GM12878 (cell line): ENCODE measurements around the gene PSMB5. TPM values are rescaled to one million over a fixed set of nuclear protein-coding genes. Genes with fewer than 3 reads are reported as not detected.

Experiments used
- ATAC-seq: fragments of 200-7000 bp; cut with Tn5 transposase; 3 replicates; pipeline ENCODE4 v1.9.1; 2020; ENCODE audit warnings: mild to moderate bottlenecking, moderate library complexity
- BruUV-seq: library from RNA; stranded (reverse); fragments of 400-500 nt; replicated peaks from 2 replicates; lab custom pipeline; 2021; lab: Mats Ljungman, UMichigan
- CTCF ChIA-PET: fragments of 300-600 bp; sonication (Branson Sonifier 250); formaldehyde crosslinking; extraction: SDS; loops from one replicate; lab custom pipeline; 2021; ENCODE audit warnings: inconsistent platforms; lab: Yijun Ruan, JAX
- POLR2A ChIA-PET: fragments of 350-600 bp; formaldehyde crosslinking; extraction: SDS; loops from one replicate; lab custom pipeline; 2021; ENCODE audit warnings: inconsistent platforms; lab: Charles Lee
- RAD21 ChIA-PET: fragments of 300-600 bp; sonication (Branson Sonifier 250); formaldehyde crosslinking; loops from one replicate; lab custom pipeline; 2023; ENCODE audit warnings: antibody characterized with exemption; ENCODE audit not compliant: unreplicated experiment; lab: Charles Lee
- SMC1A ChIA-PET: fragments of 300-600 bp; sonication (Branson Sonifier 250); formaldehyde crosslinking; loops from one replicate; lab custom pipeline; 2023; ENCODE audit not compliant: unreplicated experiment, uncharacterized antibody; lab: Charles Lee
- DNase-seq: peaks from one replicate; pipeline ENCODE4 v3.0.0-alpha.2; 2011; ENCODE audit warnings: low read depth, low spot score
- FAIRE-seq: peaks from 3 replicates; lab custom pipeline; 2011; peaks lifted over from hg19 to GRCh38; lab: Jason Lieb, UNC
- H2AFZ ChIP-seq: 2 replicates; pipeline ENCODE4 v1.6.0; 2011; ENCODE audit warnings: low read depth, low read length, control low read depth; ENCODE audit not compliant: control insufficient read depth
- H3K27ac ChIP-seq: 2 replicates; pipeline ENCODE4 v1.5.1; 2011; ENCODE audit warnings: control low read depth; ENCODE audit not compliant: control insufficient read depth, insufficient read depth
- H3K27me3 ChIP-seq, 2 experiments: replicated peaks in 1 of 2; 2 replicates each; pipeline versions ENCODE4 v1.6.0 to v1.6.1; 2011; ENCODE audit warnings: low read length in 1 of 2; ENCODE audit not compliant: control insufficient read depth in 2 of 2, insufficient read depth in 2 of 2
- H3K36me3 ChIP-seq, 2 experiments: 2 replicates each; pipeline ENCODE4 v1.5.1; 2011; ENCODE audit warnings: low read length in 1 of 2; ENCODE audit not compliant: control insufficient read depth in 2 of 2, insufficient read depth in 2 of 2
- H3K4me1 ChIP-seq: 2 replicates; pipeline ENCODE4 v1.6.1; 2011; ENCODE audit warnings: mild to moderate bottlenecking, low read length, moderate library complexity, mixed read lengths; ENCODE audit not compliant: control insufficient read depth, insufficient read depth
- H3K4me2 ChIP-seq: 2 replicates; pipeline ENCODE4 v1.6.0; 2011; ENCODE audit warnings: control low read depth; ENCODE audit not compliant: control insufficient read depth, insufficient read depth
- H3K4me3 ChIP-seq: fragments of 200-600 bp; sonication (generic); 2 replicates; pipeline ENCODE4 v1.5.1; 2016
- H3K79me2 ChIP-seq: 2 replicates; pipeline ENCODE4 v1.6.0; 2011; ENCODE audit warnings: low read length; ENCODE audit not compliant: control insufficient read depth, insufficient read depth
- H3K9ac ChIP-seq: 2 replicates; pipeline ENCODE4 v1.8.0; 2011; ENCODE audit warnings: low read length, control low read depth, mixed read lengths; ENCODE audit not compliant: control insufficient read depth, insufficient read depth
- H3K9me3 ChIP-seq: replicated peaks from 3 replicates; pipeline ENCODE4 v1.5.1; 2011; ENCODE audit warnings: mild to moderate bottlenecking, low read length; ENCODE audit not compliant: control insufficient read depth, insufficient read depth
- H4K20me1 ChIP-seq: 2 replicates; pipeline ENCODE4 v1.6.0; 2011; ENCODE audit not compliant: control insufficient read depth, insufficient read depth
- ASH2L ChIP-seq: fragments of 300-600, 200-600 bp; sonication (generic); IDR thresholded peaks from 2 replicates; pipeline ENCODE4 v1.6.1; 2017; ENCODE audit warnings: low read depth, mild to moderate bottlenecking, borderline replicate concordance
- MTA2 ChIP-seq: fragments of 450-650 bp; IDR thresholded peaks from 2 replicates; pipeline ENCODE4 v1.6.1; 2016; ENCODE audit warnings: low read depth, mild to moderate bottlenecking, moderate library complexity
- POLR2AphosphoS2 ChIP-seq: IDR thresholded peaks from 2 replicates; pipeline ENCODE4 v1.6.1; 2011; ENCODE audit warnings: low read depth, mild to moderate bottlenecking, low read length, improper control_type of control experiment, moderate library complexity
- POLR2AphosphoS5 ChIP-seq: IDR thresholded peaks from 2 replicates; pipeline ENCODE4 v1.6.1; 2011; ENCODE audit warnings: mild to moderate bottlenecking, low read length, inconsistent platforms
- RUNX3 ChIP-seq: IDR thresholded peaks from 2 replicates; pipeline ENCODE4 v1.6.1; 2012; ENCODE audit warnings: low read length, inconsistent platforms
- WGBS: methylation state at CpG from one replicate; pipeline ENCODE4 v1.1.6; 2016; ENCODE audit warnings: low lambda C conversion rate; ENCODE audit not compliant: insufficient replicate concordance, insufficient coverage; ENCODE audit errors: missing lambda C conversion rate; 5-methylcytosine and 5-hydroxymethylcytosine counted together
- in situ Hi-C: fragments of 300-500 bp; cut with MboI; formaldehyde crosslinking; loops from 9 replicates; pipeline ENCODE4 v1.14.3; 2018; ENCODE audit warnings: mixed read lengths
- intact Hi-C: fragments of 100-400 bp; cut with micrococcal nuclease; formaldehyde crosslinking; loops from one replicate; pipeline ENCODE4 v1.14.2; 2022; ENCODE audit not compliant: unreplicated experiment
- polyA plus RNA-seq, 11 experiments: library from polyadenylated mRNA; depleted of rRNA in 4 of 11; unstranded in 6 of 11; stranded (reverse) in 5 of 11; fragments of >200 nt; fragmentation: Nextera tagmentation in 4 of 11; fragmentation: Illumina TruSeq in 1 of 11; extraction: Ambion mirVana in 4 of 11; extraction: Trizol in 1 of 11; gene quantifications; 1 replicate in 1 of 11; 2 replicates in 10 of 11; pipeline versions ENCODE4 v1.2.1 to v1.2.3, GENCODE V29; 2011 to 2016; ENCODE audit warnings: inconsistent platforms in 2 of 11, missing spikeins in 2 of 11, low read depth in 1 of 11
- total RNA-seq, 4 experiments: library from RNA; depleted of rRNA in 3 of 4; stranded (reverse); fragments of >200 nt in 3 of 4; fragmentation: Illumina TruSeq in 1 of 4; extraction: Trizol in 1 of 4; gene quantifications; 2 replicates each; pipeline versions ENCODE4 v1.2.1 to v1.2.3, GENCODE V29; 2013 to 2021
- TF ChIP-seq, protein P1 (sequence below): IDR thresholded peaks from 2 replicates; pipeline ENCODE4 v1.6.1; 2012; ENCODE audit warnings: improper control_type of control experiment, low read depth, low read length; ENCODE audit not compliant: insufficient replicate concordance
- TF ChIP-seq, protein P2 (sequence below): fragments of 450-650 bp; IDR thresholded peaks from 2 replicates; pipeline ENCODE4 v1.6.1; 2017; ENCODE audit warnings: mild to moderate bottlenecking

Gene PSMB5
- total and polyA plus RNA-seq, 10 of the 15 experiments (the other 5 are each of a cell fraction or from before 2014, with no cell fraction given) = 84.5 to 802 (median 144) TPM

DNA sequence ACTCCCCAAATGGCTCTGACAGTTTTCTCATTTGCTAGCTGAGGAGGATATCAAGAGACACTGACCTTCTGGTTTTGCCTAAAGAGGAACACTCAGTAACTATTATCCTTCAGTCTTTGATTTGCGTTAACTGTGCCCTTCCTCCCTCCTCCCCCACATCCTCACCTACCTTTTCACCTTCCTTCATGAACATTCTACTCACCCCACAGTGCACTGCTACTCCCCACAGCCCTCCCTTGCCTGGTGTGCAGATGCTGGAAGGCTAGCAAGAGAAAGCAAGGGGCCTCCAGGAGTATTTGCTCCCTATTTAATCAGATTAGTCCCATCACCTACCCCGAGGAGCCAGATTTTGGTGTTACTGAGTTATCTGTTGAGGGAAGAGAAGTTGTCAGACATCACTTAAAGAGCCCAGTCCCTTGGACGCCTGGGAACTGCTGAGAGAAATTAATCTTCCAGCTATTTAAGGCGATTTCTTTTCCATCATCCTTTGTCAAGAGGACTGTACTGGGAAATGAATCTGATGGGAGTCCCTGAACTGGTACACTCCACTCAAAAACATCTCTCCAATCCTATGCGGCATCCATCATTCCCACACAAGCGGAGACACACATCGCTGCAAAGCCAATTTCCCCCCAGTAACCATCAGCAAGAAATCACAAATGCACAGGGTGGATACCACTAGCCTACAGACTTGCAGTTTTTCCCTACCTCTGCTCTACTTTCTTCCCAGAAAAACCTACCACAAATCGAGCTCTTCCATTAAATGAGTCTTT is 11.5 kb downstream of the PSMB5 start:
- no peak overlapping the region for H3K4me3 ChIP-seq
- H2AFZ ChIP-seq = no peak overlapping the region
- H3K79me2 ChIP-seq = no peaks in the 10 kb centered on the region
- CTCF ChIA-PET = interaction anchor here (1.3 to 5.5 kb wide), 6 partner anchors 10 to 51 kb away, joined by 4 to 43 read pairs (median 8); partner anchors contain the start of gene CDH24
- no peak overlapping the region for H3K4me2 ChIP-seq
- intact Hi-C loops = no loop called here
- peaks cover 5 to 22% of the 10 kb centered on the region in 2 experiments for H3K36me3 ChIP-seq
- BruUV-seq = no TSS peak
- no peaks in the 10 kb centered on the region for H4K20me1 ChIP-seq
- in situ Hi-C loops = no loop called here
- H3K4me1 ChIP-seq = no peaks in the 10 kb centered on the region
- no peak overlapping the region for H3K9ac ChIP-seq
- FAIRE-seq (no peak), ATAC-seq (no peak), DNase-seq (no peak)
- RAD21 ChIA-PET = interaction anchor here (1.6 kb wide), 1 partner anchor 37 kb away, joined by 5 read pairs; no protein-coding TSS in a partner anchor
- H3K27me3 ChIP-seq = no peaks in the 10 kb centered on the region
- no peaks in the 10 kb centered on the region for H3K9me3 ChIP-seq
- POLR2A ChIA-PET = interaction anchor here (1.0 to 1.4 kb wide), 2 partner anchors 8 to 10 kb away, joined by 3 read pairs; no protein-coding TSS in a partner anchor
- no peak for TF ChIP-seq MTA2
- no peak for TF ChIP-seq RUNX3
- WGBS = 91% methylated on average over 8 of the region's 8 CpGs
- SMC1A ChIA-PET = interaction anchor here (1.1 to 3.4 kb wide), 3 partner anchors 28 to 36 kb away, joined by 4 to 10 read pairs (median 6); partner anchors contain the start of gene CDH24
- H3K27ac ChIP-seq = no peak overlapping the region

DNA sequence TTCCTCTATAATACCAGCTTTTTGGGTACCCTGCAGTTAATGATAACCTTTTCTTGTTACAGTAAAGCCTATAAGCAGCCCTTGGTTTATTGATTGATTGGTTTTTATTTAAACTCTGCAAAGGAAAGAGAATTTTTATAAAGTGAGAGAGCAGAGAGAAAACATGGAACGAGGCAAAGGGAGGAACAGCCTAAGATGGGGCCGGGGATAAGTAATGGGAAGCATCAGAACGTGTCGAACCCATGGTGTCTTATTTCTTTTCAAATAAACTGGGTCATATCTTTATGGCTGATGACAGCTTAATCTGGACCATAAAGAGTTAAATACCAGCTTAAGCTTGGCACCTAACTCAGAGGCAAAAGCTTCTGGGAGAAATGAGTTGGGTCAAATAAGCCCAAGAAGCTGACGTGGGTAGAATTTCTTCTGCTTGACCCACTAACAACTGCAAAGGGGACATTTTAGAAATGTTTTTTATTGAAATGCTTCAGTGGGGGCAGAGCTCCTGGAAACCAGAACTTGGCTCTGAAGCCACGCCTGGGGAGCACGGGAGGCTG is 12.7 kb downstream of the PSMB5 start:
- Histone ChIP-seq H3K79me2 (no peaks in the 10 kb centered on the region), H3K27ac (no peak overlapping the region), H3K36me3 (peaks cover 5 to 20% of the 10 kb centered on the region in 2 experiments), H4K20me1 (no peaks in the 10 kb centered on the region), H3K4me3 (no peak overlapping the region), H3K9ac (no peak overlapping the region), H3K4me1 (no peaks in the 10 kb centered on the region), H2AFZ (no peak overlapping the region), H3K9me3 (no peaks in the 10 kb centered on the region), H3K4me2 (no peak overlapping the region), H3K27me3 (no peaks in the 10 kb centered on the region)
- no peak for DNase-seq
- no peak for FAIRE-seq
- no TSS peak for BruUV-seq
- CTCF ChIA-PET = interaction anchor here (5.5 kb wide), 1 partner anchor 26 kb away, joined by 43 read pairs; no protein-coding TSS in a partner anchor
- RAD21 ChIA-PET = interaction anchor here (0.8 kb wide), 1 partner anchor 15 kb away, joined by 5 read pairs; no protein-coding TSS in a partner anchor
- in situ Hi-C loops (no loop called here), intact Hi-C loops (no loop called here)
- 79% methylated on average over 7 of the region's 7 CpGs for WGBS
- no peak for ATAC-seq
- POLR2A ChIA-PET = no interaction called here
- SMC1A ChIA-PET = interaction anchor here (1.1 to 1.6 kb wide), 4 partner anchors 12 to 36 kb away, joined by 3 to 5 read pairs (median 4); partner anchors contain the start of gene CDH24
- TF ChIP-seq, protein P1, sequence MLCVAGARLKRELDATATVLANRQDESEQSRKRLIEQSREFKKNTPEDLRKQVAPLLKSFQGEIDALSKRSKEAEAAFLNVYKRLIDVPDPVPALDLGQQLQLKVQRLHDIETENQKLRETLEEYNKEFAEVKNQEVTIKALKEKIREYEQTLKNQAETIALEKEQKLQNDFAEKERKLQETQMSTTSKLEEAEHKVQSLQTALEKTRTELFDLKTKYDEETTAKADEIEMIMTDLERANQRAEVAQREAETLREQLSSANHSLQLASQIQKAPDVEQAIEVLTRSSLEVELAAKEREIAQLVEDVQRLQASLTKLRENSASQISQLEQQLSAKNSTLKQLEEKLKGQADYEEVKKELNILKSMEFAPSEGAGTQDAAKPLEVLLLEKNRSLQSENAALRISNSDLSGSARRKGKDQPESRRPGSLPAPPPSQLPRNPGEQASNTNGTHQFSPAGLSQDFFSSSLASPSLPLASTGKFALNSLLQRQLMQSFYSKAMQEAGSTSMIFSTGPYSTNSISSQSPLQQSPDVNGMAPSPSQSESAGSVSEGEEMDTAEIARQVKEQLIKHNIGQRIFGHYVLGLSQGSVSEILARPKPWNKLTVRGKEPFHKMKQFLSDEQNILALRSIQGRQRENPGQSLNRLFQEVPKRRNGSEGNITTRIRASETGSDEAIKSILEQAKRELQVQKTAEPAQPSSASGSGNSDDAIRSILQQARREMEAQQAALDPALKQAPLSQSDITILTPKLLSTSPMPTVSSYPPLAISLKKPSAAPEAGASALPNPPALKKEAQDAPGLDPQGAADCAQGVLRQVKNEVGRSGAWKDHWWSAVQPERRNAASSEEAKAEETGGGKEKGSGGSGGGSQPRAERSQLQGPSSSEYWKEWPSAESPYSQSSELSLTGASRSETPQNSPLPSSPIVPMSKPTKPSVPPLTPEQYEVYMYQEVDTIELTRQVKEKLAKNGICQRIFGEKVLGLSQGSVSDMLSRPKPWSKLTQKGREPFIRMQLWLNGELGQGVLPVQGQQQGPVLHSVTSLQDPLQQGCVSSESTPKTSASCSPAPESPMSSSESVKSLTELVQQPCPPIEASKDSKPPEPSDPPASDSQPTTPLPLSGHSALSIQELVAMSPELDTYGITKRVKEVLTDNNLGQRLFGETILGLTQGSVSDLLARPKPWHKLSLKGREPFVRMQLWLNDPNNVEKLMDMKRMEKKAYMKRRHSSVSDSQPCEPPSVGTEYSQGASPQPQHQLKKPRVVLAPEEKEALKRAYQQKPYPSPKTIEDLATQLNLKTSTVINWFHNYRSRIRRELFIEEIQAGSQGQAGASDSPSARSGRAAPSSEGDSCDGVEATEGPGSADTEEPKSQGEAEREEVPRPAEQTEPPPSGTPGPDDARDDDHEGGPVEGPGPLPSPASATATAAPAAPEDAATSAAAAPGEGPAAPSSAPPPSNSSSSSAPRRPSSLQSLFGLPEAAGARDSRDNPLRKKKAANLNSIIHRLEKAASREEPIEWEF = no peak
- TF ChIP-seq POLR2AphosphoS5 = no peak
- no peak for TF ChIP-seq ASH2L
- TF ChIP-seq POLR2AphosphoS2 = no peak
- TF ChIP-seq, protein P2, sequence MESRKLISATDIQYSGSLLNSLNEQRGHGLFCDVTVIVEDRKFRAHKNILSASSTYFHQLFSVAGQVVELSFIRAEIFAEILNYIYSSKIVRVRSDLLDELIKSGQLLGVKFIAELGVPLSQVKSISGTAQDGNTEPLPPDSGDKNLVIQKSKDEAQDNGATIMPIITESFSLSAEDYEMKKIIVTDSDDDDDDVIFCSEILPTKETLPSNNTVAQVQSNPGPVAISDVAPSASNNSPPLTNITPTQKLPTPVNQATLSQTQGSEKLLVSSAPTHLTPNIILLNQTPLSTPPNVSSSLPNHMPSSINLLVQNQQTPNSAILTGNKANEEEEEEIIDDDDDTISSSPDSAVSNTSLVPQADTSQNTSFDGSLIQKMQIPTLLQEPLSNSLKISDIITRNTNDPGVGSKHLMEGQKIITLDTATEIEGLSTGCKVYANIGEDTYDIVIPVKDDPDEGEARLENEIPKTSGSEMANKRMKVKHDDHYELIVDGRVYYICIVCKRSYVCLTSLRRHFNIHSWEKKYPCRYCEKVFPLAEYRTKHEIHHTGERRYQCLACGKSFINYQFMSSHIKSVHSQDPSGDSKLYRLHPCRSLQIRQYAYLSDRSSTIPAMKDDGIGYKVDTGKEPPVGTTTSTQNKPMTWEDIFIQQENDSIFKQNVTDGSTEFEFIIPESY = no peak
